ENCODE data around the gene CABP7. TPM values are rescaled to one million over a fixed set of nuclear protein-coding genes. Genes with fewer than 3 reads are reported as not detected.

CABP7 gene
- total RNA-seq, 1 donor from 2014 or later, result 14.6 TPM

DNA sequence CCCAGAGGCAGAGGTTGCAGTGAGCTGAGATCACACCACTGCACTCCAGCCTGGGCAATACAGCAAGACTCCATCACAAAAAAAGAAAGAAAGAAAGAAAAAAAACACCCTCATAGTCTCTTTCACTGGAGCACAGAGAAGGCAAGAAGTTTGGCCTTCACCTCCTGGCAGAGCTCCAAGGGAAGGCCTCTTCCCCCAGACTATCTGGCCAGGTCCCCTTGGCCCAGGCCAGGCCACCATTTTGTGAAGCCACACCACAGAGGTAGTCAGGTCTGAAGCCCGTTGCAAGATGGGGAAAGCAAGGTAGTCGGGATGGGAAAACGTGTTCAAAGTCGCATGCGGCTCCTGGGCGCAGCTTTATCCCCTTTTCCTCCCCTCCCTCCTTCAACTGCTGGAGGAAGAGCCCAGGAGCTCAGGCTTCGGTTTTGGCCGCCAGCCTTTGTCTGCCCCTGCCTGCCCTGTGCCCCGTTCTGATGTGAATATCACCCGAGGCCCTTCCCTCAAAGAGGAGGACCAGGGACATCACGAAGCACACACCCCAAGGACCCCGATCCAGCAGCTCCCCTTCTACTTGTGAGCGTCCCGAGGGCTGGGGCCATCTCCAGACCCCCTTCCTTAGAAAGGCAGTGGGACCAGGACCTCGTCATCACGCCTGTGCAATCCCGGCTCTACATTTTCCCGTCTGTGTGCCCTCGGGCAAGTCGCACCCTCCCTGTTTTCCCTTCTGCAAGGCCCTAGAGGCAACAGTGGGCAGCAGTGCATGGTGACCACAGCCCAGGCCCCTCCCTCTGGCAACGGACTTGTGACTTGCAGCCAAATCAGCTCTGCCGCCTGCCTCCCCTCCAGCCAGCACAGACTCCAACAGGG lies 17.7 kb downstream of the CABP7 start:
- DNase-seq, result no peak
- Mint-ChIP-seq H3K4me1 (ENCODE audit: low read depth, unreplicated experiment) (peaks cover 1% of the 10 kb centered on the region), H3K36me3 (ENCODE audit: unreplicated experiment) (peaks cover 3% of the 10 kb centered on the region), H3K4me3 (ENCODE audit: unreplicated experiment) (no peak overlapping the region), H3K27me3 (ENCODE audit: unreplicated experiment) (peaks cover 1% of the 10 kb centered on the region), H3K27ac (ENCODE audit: unreplicated experiment) (no peak overlapping the region), H3K9me3 (ENCODE audit: unreplicated experiment) (peaks cover 1% of the 10 kb centered on the region)
- TF ChIP-seq, protein P1, sequence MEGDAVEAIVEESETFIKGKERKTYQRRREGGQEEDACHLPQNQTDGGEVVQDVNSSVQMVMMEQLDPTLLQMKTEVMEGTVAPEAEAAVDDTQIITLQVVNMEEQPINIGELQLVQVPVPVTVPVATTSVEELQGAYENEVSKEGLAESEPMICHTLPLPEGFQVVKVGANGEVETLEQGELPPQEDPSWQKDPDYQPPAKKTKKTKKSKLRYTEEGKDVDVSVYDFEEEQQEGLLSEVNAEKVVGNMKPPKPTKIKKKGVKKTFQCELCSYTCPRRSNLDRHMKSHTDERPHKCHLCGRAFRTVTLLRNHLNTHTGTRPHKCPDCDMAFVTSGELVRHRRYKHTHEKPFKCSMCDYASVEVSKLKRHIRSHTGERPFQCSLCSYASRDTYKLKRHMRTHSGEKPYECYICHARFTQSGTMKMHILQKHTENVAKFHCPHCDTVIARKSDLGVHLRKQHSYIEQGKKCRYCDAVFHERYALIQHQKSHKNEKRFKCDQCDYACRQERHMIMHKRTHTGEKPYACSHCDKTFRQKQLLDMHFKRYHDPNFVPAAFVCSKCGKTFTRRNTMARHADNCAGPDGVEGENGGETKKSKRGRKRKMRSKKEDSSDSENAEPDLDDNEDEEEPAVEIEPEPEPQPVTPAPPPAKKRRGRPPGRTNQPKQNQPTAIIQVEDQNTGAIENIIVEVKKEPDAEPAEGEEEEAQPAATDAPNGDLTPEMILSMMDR (IDR thresholded peaks at IDR 0.05; ENCODE audit: partially characterized antibody, unreplicated experiment), result no peak

- Mint-ChIP-seq H3K27ac (ENCODE audit: unreplicated experiment) (no peak overlapping the region), H3K9me3 (ENCODE audit: unreplicated experiment) (peaks cover 1% of the 10 kb centered on the region), H3K4me1 (ENCODE audit: low read depth, unreplicated experiment) (peaks cover 1% of the 10 kb centered on the region), H3K4me3 (ENCODE audit: unreplicated experiment) (no peak overlapping the region), H3K36me3 (ENCODE audit: unreplicated experiment) (peaks cover 3% of the 10 kb centered on the region), H3K27me3 (ENCODE audit: unreplicated experiment) (peaks cover 1% of the 10 kb centered on the region)
- no peak for DNase-seq
- TF ChIP-seq, protein P1 (IDR thresholded peaks at IDR 0.05; ENCODE audit: partially characterized antibody, unreplicated experiment), result no peak
Observed at GRCh38 chr22:29738118-29738815, 18.5 kb downstream of the CABP7 start.

- Mint-ChIP-seq H3K27me3 (ENCODE audit: unreplicated experiment) (no peaks in the 10 kb centered on the region), H3K36me3 (ENCODE audit: unreplicated experiment) (peaks cover 3% of the 10 kb centered on the region), H3K4me1 (ENCODE audit: low read depth, unreplicated experiment) (no peaks in the 10 kb centered on the region), H3K9me3 (ENCODE audit: unreplicated experiment) (peaks cover 1% of the 10 kb centered on the region), H3K27ac (ENCODE audit: unreplicated experiment) (no peak overlapping the region), H3K4me3 (ENCODE audit: unreplicated experiment) (no peak overlapping the region)
- TF ChIP-seq, protein P1 (IDR thresholded peaks at IDR 0.05; ENCODE audit: partially characterized antibody, unreplicated experiment), result no peak
- peak; percentile 13 for DNase-seq
Observed at GRCh38 chr22:29739346-29739875, 19.6 kb downstream of the CABP7 start.

DNA sequence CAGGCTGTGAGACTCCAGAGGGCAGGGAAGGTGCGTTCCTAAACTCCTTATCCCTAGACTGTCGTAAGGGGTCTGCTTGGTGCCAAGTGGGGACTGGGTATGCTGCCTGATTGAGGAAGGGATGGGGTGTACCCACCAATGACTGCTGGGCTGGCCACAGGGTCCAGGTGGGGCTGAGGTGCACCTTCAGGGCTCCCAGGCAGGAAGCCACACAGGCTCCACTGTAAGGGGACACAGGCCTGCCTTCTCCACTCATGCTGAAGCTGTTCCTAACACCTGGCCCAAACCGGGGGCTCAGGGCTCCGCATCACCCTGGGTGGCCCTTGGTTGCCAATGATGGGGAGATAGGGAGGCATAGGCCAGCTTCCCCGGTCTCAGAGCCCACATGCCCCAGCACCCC lies 20.4 kb downstream of the CABP7 start:
- Mint-ChIP-seq H3K27me3 (ENCODE audit: unreplicated experiment) (no peaks in the 10 kb centered on the region), H3K9me3 (ENCODE audit: unreplicated experiment) (peaks cover 1% of the 10 kb centered on the region), H3K4me3 (ENCODE audit: unreplicated experiment) (no peak overlapping the region), H3K27ac (ENCODE audit: unreplicated experiment) (no peak overlapping the region), H3K4me1 (ENCODE audit: low read depth, unreplicated experiment) (no peaks in the 10 kb centered on the region), H3K36me3 (ENCODE audit: unreplicated experiment) (peaks cover 3% of the 10 kb centered on the region)
- TF ChIP-seq, protein P1 (IDR thresholded peaks at IDR 0.05; ENCODE audit: partially characterized antibody, unreplicated experiment), result no peak
- DNase-seq, result peak; percentile 10

Measured in glutamatergic neuron (in vitro differentiated cells).